NCI-H748 (cell line): Measurements from ENCODE around the gene COL7A1.
"Not testable (repeated sequence)": the region's sequence is repeated elsewhere in the genome, so short reads cannot be mapped to it uniquely, and the experiment has no call there.

Source experiments
- DNase-seq: peaks from one replicate; lab custom pipeline; 2025; ENCODE audit not compliant: unreplicated experiment; lab: John Stamatoyannopoulos, UW

COL7A1 gene

DNA sequence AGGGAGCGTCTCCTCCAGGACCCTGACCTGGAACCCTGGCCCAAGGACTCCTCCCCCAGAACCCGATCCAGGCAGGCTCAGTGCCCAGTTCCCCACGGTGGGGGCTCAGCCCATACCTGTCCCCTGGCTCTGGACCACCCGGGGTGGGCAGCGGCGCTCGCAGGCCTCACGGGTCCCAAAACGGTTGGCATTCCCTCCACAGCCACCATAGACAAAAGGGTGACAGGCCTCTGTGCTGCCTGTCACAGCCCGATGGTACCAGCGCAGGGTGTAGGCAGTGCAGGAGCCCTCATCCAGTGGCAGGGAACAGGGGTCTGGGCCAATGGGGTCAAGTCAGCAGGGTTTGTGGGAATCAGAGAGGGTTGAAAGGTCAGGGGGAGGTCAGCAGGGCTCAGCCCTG is 30.5 kb downstream of the COL7A1 start:
- no peak for DNase-seq

DNA sequence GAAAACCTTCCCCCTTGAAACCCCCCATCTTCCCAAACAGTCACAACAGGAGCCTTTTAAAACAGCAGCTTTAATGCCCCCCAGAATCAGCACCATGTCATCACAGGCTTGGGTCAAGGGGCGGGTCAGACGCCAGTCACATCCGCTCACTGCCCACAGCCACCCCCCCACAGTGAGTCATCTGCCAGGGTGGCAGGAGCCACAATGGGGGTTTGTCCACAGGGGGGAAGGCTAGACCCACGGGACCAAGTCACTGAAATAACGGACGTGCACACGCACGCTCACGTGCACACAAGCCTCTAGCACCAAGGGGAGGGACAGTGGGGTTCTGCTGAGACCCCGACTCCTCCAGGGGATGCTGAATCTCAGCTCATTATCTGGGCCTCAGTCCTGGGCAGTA is 31.1 kb downstream of the COL7A1 start:
- DNase-seq, result no peak

DNA sequence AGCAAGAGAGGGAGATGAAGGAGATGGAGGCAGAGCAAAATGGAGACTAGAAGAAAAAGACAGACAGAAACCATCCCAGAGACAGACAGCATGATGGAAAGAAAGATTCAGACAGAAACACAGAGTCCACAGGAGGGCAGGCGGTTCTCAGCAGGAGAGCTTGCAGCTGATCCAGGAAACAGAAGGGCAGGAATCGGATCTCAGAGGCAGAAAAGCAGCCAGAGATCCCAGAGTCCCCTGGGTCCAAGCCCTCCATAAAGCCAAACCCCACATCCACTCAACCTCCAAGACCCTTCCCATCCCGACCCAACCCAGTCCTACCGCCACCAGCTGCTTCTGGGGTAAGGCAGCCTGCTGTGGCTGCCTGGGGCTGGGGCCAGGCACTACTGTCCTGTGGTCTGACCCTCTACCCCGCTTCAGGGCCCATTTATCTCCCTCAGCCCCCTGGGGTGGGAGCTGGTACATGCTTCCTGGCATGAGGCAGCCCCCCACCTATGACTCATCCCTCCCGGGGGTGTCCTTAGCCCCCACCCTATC is 31.7 kb downstream of the COL7A1 start, which contains the start of gene UCN2:
Gene UCN2, minus strand, starts transcription at position 400 of the 537 bp plus-strand sequence. CDS start 657 bp downstream, outside the sequence.
- DNase-seq, result no peak

DNA sequence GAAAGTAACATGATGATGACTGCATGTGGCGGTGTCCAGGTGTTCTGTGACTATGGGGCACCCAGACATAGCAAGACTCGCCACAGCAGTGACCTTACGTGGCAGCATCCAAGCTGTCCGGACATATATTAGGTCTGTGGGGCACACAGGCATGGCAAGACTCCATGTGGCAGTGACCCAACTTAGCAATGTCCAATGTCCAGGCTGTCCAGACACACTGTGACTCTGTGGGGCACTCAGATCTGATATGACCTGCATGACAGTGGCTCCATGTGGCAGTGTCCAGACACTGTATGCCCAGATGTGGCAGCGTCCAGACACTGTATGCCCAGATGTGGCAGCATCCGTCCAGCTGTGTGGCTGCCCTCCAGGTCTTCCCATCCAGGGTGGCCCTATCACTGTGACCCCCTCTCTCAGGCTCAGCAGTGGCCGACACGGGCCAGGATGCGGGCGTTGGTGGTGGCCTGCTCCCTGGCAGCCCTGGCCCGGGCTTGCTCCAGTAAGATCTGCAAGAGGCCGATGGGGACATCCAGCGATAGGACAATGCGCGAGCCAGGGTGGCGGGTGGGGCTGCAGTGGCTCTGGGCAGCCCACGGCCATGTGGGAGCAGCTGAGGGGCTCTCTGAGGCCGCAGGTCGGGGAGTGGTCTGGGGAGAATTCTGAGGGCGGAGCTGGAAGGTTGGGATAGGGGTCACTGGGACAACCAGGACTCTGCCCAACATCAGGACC is 32.6 kb downstream of the COL7A1 start:
- no peak for DNase-seq

DNA sequence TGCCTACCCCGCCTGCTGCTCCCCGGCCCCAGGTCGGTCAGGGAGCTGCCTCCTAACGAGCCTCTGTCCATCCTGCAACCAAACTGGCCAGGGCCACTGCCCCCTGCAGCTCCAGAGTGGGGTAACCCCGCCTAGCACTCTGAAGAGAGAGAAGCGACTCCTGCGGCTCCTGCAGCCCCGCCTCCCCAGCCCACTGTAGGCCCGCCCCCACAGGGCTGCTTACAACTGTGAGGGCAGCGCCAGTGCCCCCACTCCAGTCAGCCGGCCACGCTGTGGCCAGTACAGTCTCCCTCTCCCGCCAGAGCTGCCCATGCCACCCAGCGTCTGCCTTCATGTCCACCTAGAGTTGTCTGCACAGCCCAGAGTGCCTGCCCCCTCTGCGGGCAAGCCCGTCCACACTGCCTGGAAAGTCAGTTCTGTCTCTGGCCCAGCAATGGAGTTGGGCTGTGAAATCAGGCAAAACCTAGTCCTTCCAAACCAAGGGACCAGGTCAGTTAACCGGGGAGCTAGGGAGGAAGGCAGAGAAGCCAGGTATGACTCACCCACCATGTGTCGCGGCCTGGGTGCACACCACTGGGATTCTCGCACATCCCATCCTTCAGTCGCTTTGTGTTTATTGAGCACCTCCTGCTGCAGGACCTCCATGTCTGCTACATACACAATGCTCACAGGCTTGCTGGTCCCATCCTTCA is 33.9 kb downstream of the COL7A1 start:
- peak; percentile 8 for DNase-seq

DNA sequence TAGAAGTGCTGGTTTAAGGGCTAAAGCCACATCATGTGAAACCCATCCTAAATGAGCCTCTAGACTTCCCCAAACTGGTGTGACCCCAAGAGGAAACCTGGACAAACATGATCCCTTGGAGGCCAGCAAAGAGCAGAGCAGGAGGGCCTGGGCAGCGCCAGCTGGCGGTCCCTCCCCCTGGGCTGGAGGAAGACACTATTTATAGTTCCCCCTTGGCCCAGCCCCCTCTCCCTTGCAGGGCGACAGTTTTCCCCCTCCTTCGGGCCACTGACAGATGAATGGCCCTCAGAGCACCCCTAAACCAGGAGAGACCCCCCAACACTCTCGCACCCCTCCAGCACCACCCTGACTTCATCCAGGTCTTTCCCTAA is 34.5 kb downstream of the COL7A1 start:
- no peak for DNase-seq

DNA sequence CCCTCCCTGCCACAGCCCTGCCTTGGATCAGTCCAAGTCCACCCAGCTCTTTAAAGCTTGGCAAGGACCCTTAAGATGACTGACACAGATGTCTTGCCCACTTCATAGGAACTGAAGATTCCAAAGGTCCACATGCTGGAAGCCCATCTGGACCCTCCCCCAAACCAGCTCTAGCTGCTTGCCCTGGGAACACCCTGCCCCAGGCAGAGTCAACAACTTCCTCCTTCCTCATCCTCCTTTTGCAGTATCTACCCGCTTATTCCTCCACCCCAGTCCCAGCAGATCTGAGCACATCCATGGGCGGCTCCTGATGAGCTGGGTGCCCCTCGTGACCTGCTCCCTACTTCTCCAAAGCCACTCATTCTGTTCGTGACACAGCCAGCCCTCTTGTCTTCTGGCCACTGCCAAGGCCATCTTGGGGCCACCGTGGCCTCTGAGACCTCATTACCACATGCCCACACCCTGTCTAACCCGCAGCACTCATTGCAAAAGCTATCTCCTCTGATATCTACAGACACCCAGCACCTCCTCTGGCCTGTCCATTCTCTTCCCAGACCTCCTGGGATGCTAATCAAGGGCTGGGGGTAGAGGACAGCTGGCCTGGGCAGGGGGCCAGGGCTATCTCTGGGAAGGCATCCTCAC is 36.5 kb downstream of the COL7A1 start:
- no peak for DNase-seq

DNA sequence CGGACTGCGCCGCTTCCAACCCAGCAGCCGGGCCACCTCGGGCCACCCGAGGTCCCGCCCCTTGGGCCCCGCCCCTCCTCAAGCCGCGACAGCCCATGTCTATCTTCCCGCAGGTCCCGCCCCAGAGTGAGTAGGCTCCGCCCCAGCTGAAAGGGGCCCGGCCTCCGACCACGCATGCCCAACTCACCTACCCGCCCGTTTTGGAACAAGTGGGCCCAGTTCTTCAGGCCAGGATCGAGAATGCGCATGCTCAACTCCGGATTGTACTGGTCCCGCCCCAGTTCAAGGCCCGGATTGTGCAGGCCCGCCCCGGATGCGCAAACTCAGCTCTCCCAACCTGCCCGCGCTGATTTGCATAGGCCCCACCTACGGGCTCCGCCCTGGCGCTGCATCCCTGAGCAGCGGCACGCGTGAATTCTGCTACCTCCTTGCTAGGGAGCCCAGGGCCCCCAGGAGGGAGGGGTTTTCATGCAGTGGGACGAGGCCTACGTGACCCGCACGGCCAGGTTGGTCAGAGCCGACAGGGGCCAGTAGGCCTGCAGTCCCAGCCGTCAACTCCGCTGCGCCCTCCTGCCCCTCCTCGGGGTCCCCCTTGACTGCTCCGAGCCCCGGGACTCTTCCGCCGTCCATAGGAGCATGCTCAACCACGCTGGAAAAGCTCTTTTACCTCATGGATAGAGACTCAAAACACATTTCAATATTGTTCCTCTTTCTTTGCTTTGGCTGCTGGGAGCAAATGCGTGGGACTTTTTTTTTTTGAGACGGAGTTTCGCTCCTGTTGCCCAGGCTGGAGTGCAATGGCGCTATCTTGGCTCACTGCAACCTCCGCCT is 38.1 kb downstream of the COL7A1 start, which contains the start of gene PFKFB4:
Gene PFKFB4, minus strand, starts transcription at position 8 of the 831 bp plus-strand sequence. CDS start 26 bp downstream, outside the sequence.
- peak; percentile 97 for DNase-seq

DNA sequence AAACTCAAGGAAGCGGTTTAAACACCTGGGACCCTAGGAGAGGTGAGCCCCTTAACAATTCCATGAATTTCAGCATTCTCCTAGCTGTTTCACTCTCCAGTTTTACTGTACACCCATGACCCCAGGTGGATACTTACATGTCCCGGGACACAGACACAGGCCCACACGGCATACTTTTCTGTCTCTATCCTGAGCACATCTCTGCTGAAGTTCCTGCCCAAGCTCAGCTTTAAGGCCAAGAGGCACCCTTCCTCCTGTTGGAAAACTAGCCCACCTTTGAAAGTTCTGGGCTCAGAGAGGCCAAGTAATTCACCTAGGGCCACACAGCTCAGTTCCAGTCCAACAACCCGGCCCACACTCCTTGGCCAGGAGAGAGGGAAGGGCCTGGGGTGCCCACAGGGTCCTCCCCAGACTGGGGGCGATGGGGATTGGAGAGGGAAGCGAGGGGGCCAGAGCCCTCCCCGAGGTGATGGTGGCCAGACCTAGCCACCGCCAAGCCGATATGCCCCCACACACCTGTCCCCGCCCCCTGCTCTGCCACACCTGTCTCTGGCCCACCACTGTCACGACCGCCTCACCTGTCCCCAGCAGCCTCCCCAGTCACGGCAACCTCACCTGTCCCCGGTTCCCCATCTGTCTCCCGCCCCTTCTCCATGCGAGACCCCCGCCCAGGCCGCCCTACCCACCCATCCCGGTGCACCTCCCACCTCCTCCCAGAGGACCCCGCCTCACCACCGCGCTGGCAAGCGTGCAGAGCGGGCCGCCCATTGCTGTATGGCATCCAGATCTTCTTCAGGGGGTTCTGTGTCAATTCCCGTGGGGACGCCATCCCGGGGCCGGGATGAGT is 39.0 kb downstream of the COL7A1 start:
- DNase-seq, result peak; percentile 42

DNA sequence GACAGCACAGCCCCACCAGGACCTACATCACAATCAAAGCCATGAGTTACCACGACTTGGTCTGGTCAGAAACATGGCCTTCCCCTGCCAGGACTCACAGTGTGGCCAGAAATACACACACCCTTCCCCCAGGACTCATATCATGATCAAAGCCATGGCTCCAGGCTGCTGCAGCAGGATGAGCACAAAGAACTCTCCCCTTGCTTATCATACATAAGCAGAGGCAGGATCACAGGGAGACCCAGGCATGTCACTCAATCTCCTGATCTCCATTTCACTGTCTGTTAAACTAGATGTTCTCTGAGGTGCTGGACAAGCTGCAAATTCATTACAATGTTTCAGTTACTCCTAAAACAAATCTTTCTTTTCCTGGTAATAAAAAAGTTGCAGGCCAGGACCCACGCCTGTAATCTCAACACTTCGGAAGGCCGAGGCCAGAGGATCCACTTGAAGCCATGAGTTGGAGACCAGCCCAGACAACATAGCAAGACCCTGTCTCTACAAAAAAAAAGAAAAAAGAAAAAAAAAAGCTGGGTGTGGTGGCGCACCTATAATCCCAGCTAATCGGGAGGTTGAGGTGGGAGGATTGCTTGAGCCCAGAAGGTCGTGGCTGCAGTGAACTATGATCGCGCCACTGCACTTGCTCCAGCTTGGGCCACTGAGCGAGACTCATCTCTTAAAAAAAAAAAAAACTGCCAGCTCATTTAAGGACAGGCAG is 39.7 kb downstream of the COL7A1 start:
- no peak for DNase-seq

DNA sequence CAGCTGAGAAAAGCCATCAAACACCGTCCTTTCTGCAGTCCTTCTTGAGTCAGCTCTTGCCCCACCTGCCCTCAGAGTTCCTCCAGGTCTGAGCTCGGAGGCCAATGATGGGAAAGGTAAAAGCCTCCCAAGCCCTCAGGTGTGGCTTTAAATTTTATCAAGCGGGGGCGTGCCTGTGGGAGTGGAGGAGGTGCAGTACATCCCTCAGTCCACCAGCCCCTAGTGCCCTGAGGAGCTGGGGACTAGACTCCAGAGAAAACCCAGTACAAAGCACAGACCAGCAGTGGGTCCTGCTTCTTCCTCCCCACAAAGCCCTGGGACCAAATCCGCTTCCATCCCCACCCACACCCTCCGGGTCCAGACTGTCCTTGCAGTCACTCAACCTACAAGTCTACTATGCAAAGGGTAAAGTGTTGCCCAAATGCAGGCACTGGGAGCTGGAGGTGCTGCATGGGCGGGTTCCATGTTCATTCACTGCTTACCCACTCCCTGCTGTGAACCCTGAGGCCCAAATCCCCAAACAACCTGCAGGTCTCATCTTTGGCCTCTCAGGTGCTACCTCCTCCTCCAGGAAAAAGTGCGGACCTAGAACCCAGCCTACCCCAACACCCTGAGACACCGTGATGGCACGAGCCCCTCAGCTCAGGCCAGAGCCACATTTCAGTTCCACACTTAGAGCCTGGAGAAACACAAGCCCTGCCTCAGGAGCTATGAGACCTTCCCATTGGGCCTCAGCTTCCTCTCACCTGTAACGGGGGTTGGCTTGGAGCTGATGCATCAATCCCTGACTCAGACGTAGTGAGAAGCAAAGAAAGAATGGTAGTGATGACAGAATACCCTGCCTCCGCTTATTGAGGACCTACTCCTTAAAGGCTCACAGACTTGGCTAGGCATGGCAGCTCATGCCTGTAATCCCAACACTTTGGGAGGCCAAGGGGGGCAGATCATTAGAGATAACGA is 41.0 kb downstream of the COL7A1 start:
- no peak for DNase-seq

DNA sequence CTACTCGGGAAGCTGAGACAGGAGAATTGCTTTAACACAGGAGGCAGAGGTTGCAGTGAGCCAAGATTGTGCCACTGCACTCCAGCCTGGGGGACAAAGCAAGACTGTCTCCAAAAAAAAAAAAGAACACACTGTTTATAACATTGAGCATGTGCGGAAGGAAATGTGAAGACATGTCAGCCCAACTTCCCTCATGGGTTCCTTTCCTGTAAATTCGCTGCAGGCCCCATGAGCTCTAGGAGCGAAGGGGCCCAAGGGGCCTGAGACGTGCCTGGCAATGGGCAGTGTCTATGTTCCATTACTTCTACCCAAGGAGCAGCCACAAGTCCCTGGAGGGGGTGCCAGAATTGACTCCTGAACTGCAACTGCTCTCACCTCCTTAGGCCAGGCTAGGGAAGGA is 41.8 kb downstream of the COL7A1 start:
- DNase-seq, result no peak

DNA sequence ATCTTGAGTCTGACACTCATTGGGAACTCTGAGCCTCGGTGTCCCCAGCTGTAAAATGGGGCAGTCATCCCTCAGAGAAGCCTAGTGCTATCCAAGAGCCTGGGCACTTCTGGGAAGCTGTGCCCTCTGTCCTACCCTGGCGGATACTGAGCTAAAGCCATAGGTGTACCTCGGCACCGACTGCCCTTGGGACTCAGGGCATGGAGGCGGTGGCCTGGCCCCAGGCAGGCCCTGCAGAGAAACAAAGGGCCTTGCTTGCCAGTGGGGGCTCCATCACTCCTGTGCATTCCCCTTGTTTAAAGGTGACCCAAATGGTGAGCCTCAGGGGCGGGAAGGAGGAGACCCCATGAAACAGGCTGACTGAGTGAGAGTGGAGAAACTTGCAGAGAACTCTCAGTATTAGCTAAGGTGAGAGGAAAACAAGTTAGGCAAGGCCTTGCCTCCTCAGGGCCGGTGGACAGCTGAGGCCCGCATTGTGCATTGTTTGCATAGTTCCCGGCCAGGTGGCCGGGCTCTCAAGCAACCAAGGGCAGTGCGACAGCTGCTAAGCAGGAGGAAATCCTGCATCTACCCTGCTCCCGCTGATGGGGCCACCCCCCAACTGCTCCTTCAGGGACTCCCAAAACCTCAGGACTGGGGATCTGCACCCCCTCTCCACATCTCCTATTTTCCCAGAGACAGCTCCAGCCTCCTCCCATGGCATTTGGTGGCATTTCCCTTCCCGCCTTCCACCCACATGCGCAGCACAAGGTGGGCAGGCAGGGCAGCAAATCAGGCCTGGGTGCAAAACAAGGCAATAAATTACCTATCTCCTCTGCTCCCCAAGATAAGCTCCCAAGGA is 42.8 kb downstream of the COL7A1 start:
- peak; percentile 48 for DNase-seq

DNA sequence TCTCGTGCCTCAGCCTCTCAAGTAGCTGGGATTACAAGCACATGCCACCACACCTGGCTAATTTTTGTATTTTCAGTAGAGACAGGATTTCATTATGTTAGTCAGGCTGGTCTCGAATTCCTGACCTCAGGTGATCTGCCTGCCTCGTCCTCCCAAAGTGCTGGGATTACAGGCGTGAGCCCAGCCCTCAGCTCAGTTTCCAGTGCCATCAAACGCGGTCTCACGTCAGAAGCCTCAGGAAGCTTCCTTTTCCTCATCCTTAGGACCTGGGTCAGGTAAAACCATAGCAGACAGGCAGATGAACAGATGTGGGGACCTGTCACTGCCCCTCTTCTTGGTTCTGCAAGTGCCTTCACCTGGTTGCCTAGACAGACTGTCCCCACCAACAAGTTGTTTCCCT is 43.5 kb downstream of the COL7A1 start:
- DNase-seq, result not testable (repeated sequence)

DNA sequence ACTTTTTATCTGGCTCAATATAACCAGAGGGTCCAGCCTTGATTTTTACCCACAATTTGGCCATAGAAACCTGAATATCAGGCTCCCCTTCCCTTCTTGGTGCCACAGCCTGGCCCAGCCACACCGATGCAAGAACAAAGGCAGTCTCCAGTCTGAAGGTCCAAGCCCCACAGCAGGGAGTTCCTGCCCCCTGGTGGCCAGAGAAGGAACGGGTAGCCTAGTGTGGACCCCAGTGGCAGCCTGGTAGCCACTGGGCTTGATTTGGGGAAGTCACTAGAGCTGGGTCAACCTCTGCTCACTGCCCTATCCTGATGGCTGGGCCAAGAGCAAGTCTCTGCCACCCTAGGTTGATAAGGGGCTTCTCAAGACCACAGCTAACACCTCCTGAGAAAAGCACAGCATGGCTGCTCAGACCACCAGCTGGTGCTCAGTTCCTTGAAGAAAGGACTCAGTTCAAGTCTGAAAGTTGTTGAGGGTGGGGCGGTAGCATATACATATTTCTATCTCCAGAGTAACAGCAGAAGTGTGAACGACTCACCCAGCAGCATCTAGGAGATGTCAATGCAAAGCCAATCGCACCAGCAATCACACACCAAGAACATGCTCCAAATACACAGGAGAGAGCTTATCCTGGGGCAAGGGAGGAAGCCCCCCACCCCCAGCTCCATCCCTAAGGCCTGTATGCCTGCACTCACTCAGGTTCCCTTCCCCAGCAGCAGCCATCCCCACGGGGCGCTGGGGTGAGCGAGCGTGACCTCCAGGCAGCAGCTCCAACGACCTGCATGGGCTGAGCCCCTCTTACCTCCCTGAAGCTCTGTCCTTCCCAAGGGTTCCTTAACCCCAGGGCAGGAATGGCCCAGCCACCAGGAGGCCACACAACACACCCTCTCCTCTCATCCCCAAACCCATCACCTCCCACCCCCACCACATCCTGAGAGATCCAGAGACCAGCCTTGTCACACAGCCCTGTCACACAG is 46.1 kb downstream of the COL7A1 start:
- peak; percentile 59 for DNase-seq

DNA sequence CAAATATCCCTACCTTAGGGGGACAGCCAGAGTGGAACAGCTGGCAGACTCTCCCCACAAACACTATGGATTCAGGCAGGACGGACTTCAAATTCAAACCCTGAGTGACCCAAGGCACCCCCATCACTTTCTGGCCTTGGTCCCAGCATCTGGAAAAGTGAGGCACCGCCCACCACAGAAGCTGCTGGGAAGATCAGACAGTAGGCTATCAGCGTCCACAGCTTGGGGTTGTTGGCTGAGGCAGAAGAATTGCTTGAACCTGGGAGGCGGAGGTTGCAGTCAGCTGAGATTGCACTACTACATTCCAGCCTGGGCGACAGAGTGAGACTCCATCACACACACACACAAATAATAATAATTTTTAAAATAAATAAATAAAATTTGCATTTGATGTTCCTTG is 47.0 kb downstream of the COL7A1 start:
- no peak for DNase-seq
